HepG2 (cell line): Measurements from ENCODE around the gene CD7. TPM values are rescaled to one million over a fixed set of nuclear protein-coding genes. Genes with fewer than 3 reads are reported as not detected.

ENCODE experiments used
- BCL3 ChIP-seq: sonication (generic); formaldehyde crosslinking; IDR thresholded peaks from 2 replicates; pipeline ENCODE4 v1.5.1; 2020; ENCODE audit warnings: mild to moderate bottlenecking, missing genetic modification reagents, moderate library complexity
- CTCF ChIP-seq: sonication (generic); formaldehyde crosslinking; IDR thresholded peaks from 2 replicates; pipeline ENCODE4 v1.5.0; 2020; ENCODE audit warnings: mild to moderate bottlenecking, missing genetic modification reagents, moderate library complexity
- GZF1 ChIP-seq: sonication (generic); formaldehyde crosslinking; IDR thresholded peaks from 2 replicates; pipeline ENCODE4 v1.5.1; 2020; ENCODE audit warnings: mild to moderate bottlenecking, missing genetic modification reagents
- HNF1A ChIP-seq, 2 experiments: sonication (generic) in 1 of 2; formaldehyde crosslinking in 1 of 2; IDR thresholded peaks; 2 replicates each; pipeline versions ENCODE4 v1.4.0 to v1.6.1; 2016 to 2020; ENCODE audit warnings: borderline replicate concordance in 1 of 2, low read depth in 1 of 2, mild to moderate bottlenecking in 1 of 2, missing genetic modification reagents in 1 of 2
- IRF1 ChIP-seq: sonication (generic); formaldehyde crosslinking; IDR thresholded peaks from 2 replicates; pipeline ENCODE4 v1.4.0; 2020; ENCODE audit warnings: low read depth, mild to moderate bottlenecking, missing genetic modification reagents
- ISX ChIP-seq: sonication (generic); formaldehyde crosslinking; conservative IDR thresholded peaks from 2 replicates; pipeline ENCODE4 v1.5.0; 2020; ENCODE audit warnings: missing genetic modification reagents
- MAF1 ChIP-seq: sonication (generic); formaldehyde crosslinking; IDR thresholded peaks from 2 replicates; pipeline ENCODE4 v1.5.0; 2020; ENCODE audit warnings: missing genetic modification reagents, borderline replicate concordance
- MLLT10 ChIP-seq: sonication (generic); formaldehyde crosslinking; IDR thresholded peaks from 2 replicates; pipeline ENCODE4 v1.4.0; 2020; ENCODE audit warnings: missing genetic modification reagents
- RFX3 ChIP-seq: IDR thresholded peaks from 2 replicates; pipeline ENCODE4 v1.6.1; 2016; ENCODE audit warnings: missing biosample characterization, missing genetic modification reagents
- TEAD2 ChIP-seq: sonication (generic); formaldehyde crosslinking; IDR thresholded peaks from 2 replicates; pipeline ENCODE4 v1.9.0; 2021; ENCODE audit warnings: missing genetic modification reagents
- U2AF1 ChIP-seq: fragments of 200-400 bp; formaldehyde crosslinking; optimal IDR thresholded peaks from 2 replicates; pipeline ENCODE3; 2017; ENCODE audit warnings: mild to moderate bottlenecking, low read depth, low read length
- ZBTB3 ChIP-seq: sonication (generic); formaldehyde crosslinking; IDR thresholded peaks from 2 replicates; pipeline ENCODE4 v1.4.0; 2020; ENCODE audit warnings: low read depth, mild to moderate bottlenecking, moderate library complexity, missing genetic modification reagents, borderline replicate concordance
- ZFY ChIP-seq: sonication (generic); formaldehyde crosslinking; IDR thresholded peaks from 2 replicates; pipeline ENCODE4 v1.4.0; 2020; ENCODE audit warnings: missing genetic modification reagents
- ZNF337 ChIP-seq: sonication (generic); formaldehyde crosslinking; IDR thresholded peaks from 2 replicates; pipeline ENCODE4 v1.5.1; 2020; ENCODE audit warnings: missing genetic modification reagents, low read depth, mild to moderate bottlenecking, borderline replicate concordance
- ZNF7 ChIP-seq: IDR thresholded peaks from 2 replicates; pipeline ENCODE4 v1.6.1; 2016; ENCODE audit warnings: missing biosample characterization, missing genetic modification reagents
- ZNF83 ChIP-seq: sonication (generic); formaldehyde crosslinking; IDR thresholded peaks from 2 replicates; pipeline ENCODE4 v1.4.0; 2020; ENCODE audit warnings: missing genetic modification reagents, mild to moderate bottlenecking, borderline replicate concordance
- ZSCAN30 ChIP-seq: sonication (generic); formaldehyde crosslinking; IDR thresholded peaks from 2 replicates; pipeline ENCODE4 v1.5.0; 2020; ENCODE audit warnings: mild to moderate bottlenecking, missing genetic modification reagents
- polyA plus RNA-seq, 8 experiments: library from polyadenylated mRNA; depleted of rRNA in 3 of 8; stranded (reverse) in 7 of 8; unstranded in 1 of 8; fragments of >200 nt; fragmentation: Illumina TruSeq in 4 of 8; extraction: Trizol in 4 of 8; gene quantifications; 2 replicates each; pipeline versions ENCODE4 v1.2.1 to v1.2.3, GENCODE V29; 2011 to 2016; ENCODE audit warnings: low read depth in 4 of 8, missing spikeins in 1 of 8, mixed read lengths in 1 of 8; ENCODE audit not compliant: insufficient read depth in 1 of 8
- total RNA-seq, 5 experiments: library from RNA; depleted of rRNA; stranded (reverse); fragments of >200 nt; fragmentation: Illumina TruSeq; extraction: Trizol; gene quantifications; 2 replicates each; pipeline ENCODE4 v1.2.3, GENCODE V29; 2016; ENCODE audit warnings: low read depth in 1 of 5

Gene CD7
- total and polyA plus RNA-seq, 2 of the 13 experiments (the other 11 are each of a cell fraction or from before 2014, with no cell fraction given) = 67.6 to 76.4 TPM

- no peak for TF ChIP-seq HNF1A (IDR thresholded peaks at IDR 0.05; ENCODE audit: low read depth)
- no peak for TF ChIP-seq HNF1A (CRISPR knock-in tag; IDR thresholded peaks at IDR 0.05; ENCODE audit: borderline replicate concordance)
- TF ChIP-seq ISX (CRISPR knock-in tag) = no peak
- no peak for TF ChIP-seq TEAD2 (CRISPR knock-in tag)
- no peak for TF ChIP-seq ZNF83
- TF ChIP-seq U2AF1 = no peak
- no peak for TF ChIP-seq ZFY (CRISPR knock-in tag)
- TF ChIP-seq ZBTB3 (CRISPR knock-in tag) = no peak
- no peak for TF ChIP-seq IRF1
- no peak for TF ChIP-seq BCL3
- TF ChIP-seq ZSCAN30 = no peak
- peak; percentile 56 for TF ChIP-seq CTCF (CRISPR knock-in tag)
- no peak for TF ChIP-seq ZNF337
- TF ChIP-seq GZF1 (CRISPR knock-in tag) = no peak
- TF ChIP-seq MLLT10 = no peak
- no peak for TF ChIP-seq ZNF7 (CRISPR knock-in tag)
- TF ChIP-seq MAF1 (CRISPR knock-in tag) = no peak
- no peak for TF ChIP-seq RFX3 (CRISPR knock-in tag)
These were observed 33.0 kb upstream of the CD7 start (continued) for GRCh38 chr17:82350182-82351030.
